ENCODE data around the gene FTH1.

The FTH1 gene

DNA sequence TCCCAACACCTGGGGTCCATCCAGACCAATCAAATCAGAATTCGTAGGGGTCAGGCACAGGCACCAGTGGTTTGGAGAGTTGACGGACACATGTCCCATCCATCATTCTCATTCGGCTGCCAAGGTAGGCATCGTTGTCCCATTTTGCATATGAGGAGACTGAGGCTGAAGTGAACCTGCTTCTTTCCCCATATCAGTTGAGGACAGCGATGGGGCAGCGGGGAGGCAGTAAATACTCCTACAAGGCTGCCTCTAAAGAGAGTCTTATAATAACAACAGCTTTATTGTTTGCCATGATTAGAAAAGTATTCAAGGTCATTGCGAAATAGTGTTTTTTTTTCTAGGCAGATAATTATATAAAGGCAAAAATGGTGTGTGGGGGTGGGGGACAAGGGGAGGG lies 18.9 kb downstream of the FTH1 start:
- Histone ChIP-seq H3K27me3 (ENCODE audit: control insufficient read depth, insufficient read depth, low read length, poor library complexity, severe bottlenecking) (no peaks in the 10 kb centered on the region), H3K36me3 (ENCODE audit: control insufficient read depth, insufficient read depth, low read length) (no peaks in the 10 kb centered on the region), H3K9me3 (ENCODE audit: control insufficient read depth, low read length) (no peaks in the 10 kb centered on the region), H3K27ac (ENCODE audit: insufficient read depth, low read depth, low read length, poor library complexity, severe bottlenecking) (no peak overlapping the region), H3K4me1 (ENCODE audit: control insufficient read depth, insufficient read depth, low read length) (peaks cover 3% of the 10 kb centered on the region), H3K4me3 (ENCODE audit: insufficient read depth, low read depth, low read length) (no peak overlapping the region)
- 91 to 96% methylated on average over 7 of the region's 7 CpGs for WGBS, 2 experiments

DNA sequence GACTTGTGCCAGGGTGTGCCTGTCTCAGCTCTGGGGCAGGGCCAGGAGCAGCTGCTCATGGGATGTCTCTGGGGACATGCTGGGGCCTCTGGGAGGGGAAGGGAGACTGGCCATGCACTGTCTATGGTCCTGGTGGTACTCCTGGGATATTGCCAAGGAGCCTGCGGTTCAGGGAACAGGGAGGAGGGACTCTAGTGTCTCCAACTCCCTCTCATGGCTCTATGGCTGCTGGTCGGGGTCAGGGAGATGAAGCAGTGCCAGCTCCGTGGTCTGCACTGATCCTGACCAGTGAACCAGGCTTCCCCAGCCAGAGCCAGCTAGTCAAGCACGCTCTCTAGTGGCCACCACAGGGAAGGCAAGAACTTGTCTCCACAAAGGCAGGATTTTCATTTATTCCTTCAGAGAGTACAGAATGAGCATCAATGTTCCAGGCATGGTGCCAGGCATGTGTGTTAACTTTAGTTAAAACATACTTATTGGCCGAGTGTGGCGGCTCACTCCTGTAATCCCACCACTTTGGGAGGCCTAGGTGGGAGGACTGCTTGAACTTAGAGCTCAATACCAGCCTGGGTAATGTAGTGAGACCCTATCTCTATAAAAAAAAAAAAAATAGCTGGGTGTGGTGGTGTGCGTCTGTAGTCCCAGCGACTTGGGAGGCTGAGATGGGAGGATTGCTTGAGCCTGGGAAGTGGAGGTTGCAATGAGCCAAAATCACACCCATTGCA lies 19.8 kb downstream of the FTH1 start:
- Histone ChIP-seq H3K9me3 (ENCODE audit: control insufficient read depth, low read length) (peaks cover 2% of the 10 kb centered on the region), H3K27me3 (ENCODE audit: control insufficient read depth, insufficient read depth, low read length, poor library complexity, severe bottlenecking) (no peaks in the 10 kb centered on the region), H3K4me3 (ENCODE audit: insufficient read depth, low read depth, low read length) (no peak overlapping the region), H3K4me1 (ENCODE audit: control insufficient read depth, insufficient read depth, low read length) (peaks cover 3% of the 10 kb centered on the region), H3K27ac (ENCODE audit: insufficient read depth, low read depth, low read length, poor library complexity, severe bottlenecking) (no peak overlapping the region), H3K36me3 (ENCODE audit: control insufficient read depth, insufficient read depth, low read length) (no peaks in the 10 kb centered on the region)
- 14% methylated on average over 8 of the region's 8 CpGs for WGBS, 2 experiments

DNA sequence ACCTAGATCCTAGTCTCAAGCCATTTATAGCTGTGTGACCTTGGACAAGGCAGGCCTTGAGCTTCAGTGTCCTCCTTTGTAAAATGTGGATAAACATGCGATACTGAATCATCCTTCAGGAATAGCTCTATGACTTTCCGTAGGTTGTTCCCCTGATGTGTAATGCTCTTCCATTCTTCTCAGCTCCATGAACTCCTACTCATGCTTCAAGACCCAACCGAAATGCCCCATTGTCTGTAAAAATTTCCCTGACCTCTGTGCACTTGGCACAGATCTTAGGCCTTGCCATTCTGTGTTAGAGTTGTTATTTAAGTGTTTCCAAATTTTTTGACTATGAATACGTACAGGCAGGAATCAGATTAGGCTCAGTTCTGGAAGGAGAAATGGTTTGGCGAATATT lies 20.5 kb downstream of the FTH1 start:
- 93 to 95% methylated on average over 5 of the region's 5 CpGs for WGBS, 2 experiments
- H3K9me3 ChIP-seq (ENCODE audit: control insufficient read depth, low read length) = peaks cover 2% of the 10 kb centered on the region
- no peak overlapping the region for H3K27ac ChIP-seq (ENCODE audit: insufficient read depth, low read depth, low read length, poor library complexity, severe bottlenecking)
- H3K4me3 ChIP-seq (ENCODE audit: insufficient read depth, low read depth, low read length) = no peak overlapping the region
- H3K27me3 ChIP-seq (ENCODE audit: control insufficient read depth, insufficient read depth, low read length, poor library complexity, severe bottlenecking) = no peaks in the 10 kb centered on the region
- no peaks in the 10 kb centered on the region for H3K36me3 ChIP-seq (ENCODE audit: control insufficient read depth, insufficient read depth, low read length)
- peaks cover 3% of the 10 kb centered on the region for H3K4me1 ChIP-seq (ENCODE audit: control insufficient read depth, insufficient read depth, low read length)

DNA sequence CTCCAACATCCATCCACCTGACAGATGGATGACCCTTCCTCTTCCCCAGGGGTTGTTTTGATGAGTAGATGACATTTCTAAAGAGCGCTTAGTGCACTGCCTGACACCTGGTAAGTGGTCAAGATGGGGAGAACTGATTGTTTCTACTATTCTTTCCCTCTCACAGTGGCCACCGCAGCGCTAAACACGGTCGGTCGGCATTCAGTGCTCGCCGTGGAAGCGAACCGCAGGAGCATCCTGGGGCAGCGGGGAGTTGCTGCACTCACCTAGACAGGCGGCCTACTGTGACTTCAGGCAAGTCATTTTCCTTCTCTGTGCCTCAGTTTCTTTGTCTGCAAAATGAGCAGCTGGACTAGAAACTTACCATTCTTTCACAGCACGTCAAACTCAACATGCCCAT lies 22.2 kb downstream of the FTH1 start:
- H3K27ac ChIP-seq (ENCODE audit: insufficient read depth, low read depth, low read length, poor library complexity, severe bottlenecking) = no peak overlapping the region
- WGBS, 2 experiments = 87 to 89% methylated on average over 13 of the region's 13 CpGs

DNA sequence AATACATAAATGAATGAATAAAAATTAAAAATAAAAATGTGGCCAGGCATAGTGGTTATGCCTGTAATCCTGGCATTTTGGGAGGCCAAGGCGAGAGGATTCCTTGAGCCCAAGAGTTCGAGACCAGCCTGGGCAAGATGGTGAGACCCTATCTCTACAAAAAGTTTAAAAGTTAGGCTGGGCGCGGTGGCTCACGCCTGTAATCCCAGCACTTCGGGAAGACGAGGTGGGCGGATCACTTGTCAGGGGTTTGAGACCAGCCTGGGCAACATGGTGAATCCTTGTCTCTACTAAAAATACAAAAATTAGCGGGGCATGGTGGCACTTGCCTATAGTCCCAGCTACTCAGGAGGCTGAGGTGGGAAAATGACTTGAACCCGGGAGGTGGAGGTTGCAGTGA lies 27.0 kb downstream of the FTH1 start:
- Histone ChIP-seq H3K4me3 (ENCODE audit: insufficient read depth, low read depth, low read length) (no peak overlapping the region), H3K36me3 (ENCODE audit: control insufficient read depth, insufficient read depth, low read length) (no peaks in the 10 kb centered on the region), H3K9me3 (ENCODE audit: control insufficient read depth, low read length) (peaks cover 2% of the 10 kb centered on the region), H3K27me3 (ENCODE audit: control insufficient read depth, insufficient read depth, low read length, poor library complexity, severe bottlenecking) (no peaks in the 10 kb centered on the region), H3K27ac (ENCODE audit: insufficient read depth, low read depth, low read length, poor library complexity, severe bottlenecking) (no peak overlapping the region), H3K4me1 (ENCODE audit: control insufficient read depth, insufficient read depth, low read length) (no peaks in the 10 kb centered on the region)
- 90 to 92% methylated on average over 10 of the region's 10 CpGs for WGBS, 2 experiments

More for the DNA sequence above, 22.2 kb downstream of the FTH1 start:
- H3K9me3 ChIP-seq (ENCODE audit: control insufficient read depth, low read length) = peaks cover 2% of the 10 kb centered on the region
- H3K4me1 ChIP-seq (ENCODE audit: control insufficient read depth, insufficient read depth, low read length) = peaks cover 3% of the 10 kb centered on the region
- no peaks in the 10 kb centered on the region for H3K27me3 ChIP-seq (ENCODE audit: control insufficient read depth, insufficient read depth, low read length, poor library complexity, severe bottlenecking)
- H3K36me3 ChIP-seq (ENCODE audit: control insufficient read depth, insufficient read depth, low read length) = no peaks in the 10 kb centered on the region
- no peak overlapping the region for H3K4me3 ChIP-seq (ENCODE audit: insufficient read depth, low read depth, low read length)

GRCh38 chr11:61935861-61936260 lies 31.6 kb downstream of the FTH1 start:
- Histone ChIP-seq H3K36me3 (ENCODE audit: control insufficient read depth, insufficient read depth, low read length) (no peaks in the 10 kb centered on the region), H3K4me3 (ENCODE audit: insufficient read depth, low read depth, low read length) (no peak overlapping the region)
- WGBS, 2 experiments = 82 to 86% methylated on average over 2 of the region's 2 CpGs

GRCh38 chr11:61930933-61931332 lies 36.5 kb downstream of the FTH1 start:
- 94% methylated on average over 3 of the region's 3 CpGs for WGBS, 2 experiments
- no peaks in the 10 kb centered on the region for H3K27me3 ChIP-seq (ENCODE audit: control insufficient read depth, insufficient read depth, low read length, poor library complexity, severe bottlenecking)
- no peak overlapping the region for H3K4me3 ChIP-seq (ENCODE audit: insufficient read depth, low read depth, low read length)
- no peaks in the 10 kb centered on the region for H3K36me3 ChIP-seq (ENCODE audit: control insufficient read depth, insufficient read depth, low read length)
- H3K27ac ChIP-seq (ENCODE audit: insufficient read depth, low read depth, low read length, poor library complexity, severe bottlenecking) = no peak overlapping the region
- H3K9me3 ChIP-seq (ENCODE audit: control insufficient read depth, low read length) = peaks cover 3% of the 10 kb centered on the region
- H3K4me1 ChIP-seq (ENCODE audit: control insufficient read depth, insufficient read depth, low read length) = no peaks in the 10 kb centered on the region

More at GRCh38 chr11:61935861-61936260, 31.6 kb downstream of the FTH1 start:
- H3K4me1 ChIP-seq (ENCODE audit: control insufficient read depth, insufficient read depth, low read length) = no peaks in the 10 kb centered on the region
- peaks cover 3% of the 10 kb centered on the region for H3K9me3 ChIP-seq (ENCODE audit: control insufficient read depth, low read length)
- no peak overlapping the region for H3K27ac ChIP-seq (ENCODE audit: insufficient read depth, low read depth, low read length, poor library complexity, severe bottlenecking)
- no peaks in the 10 kb centered on the region for H3K27me3 ChIP-seq (ENCODE audit: control insufficient read depth, insufficient read depth, low read length, poor library complexity, severe bottlenecking)

GRCh38 chr11:61928606-61929005 lies 38.8 kb downstream of the FTH1 start:
- no peak overlapping the region for H3K27ac ChIP-seq (ENCODE audit: insufficient read depth, low read depth, low read length, poor library complexity, severe bottlenecking)
- peaks cover 5% of the 10 kb centered on the region for H3K4me1 ChIP-seq (ENCODE audit: control insufficient read depth, insufficient read depth, low read length)
- no peaks in the 10 kb centered on the region for H3K27me3 ChIP-seq (ENCODE audit: control insufficient read depth, insufficient read depth, low read length, poor library complexity, severe bottlenecking)
- H3K36me3 ChIP-seq (ENCODE audit: control insufficient read depth, insufficient read depth, low read length) = no peaks in the 10 kb centered on the region
- peaks cover 3% of the 10 kb centered on the region for H3K9me3 ChIP-seq (ENCODE audit: control insufficient read depth, low read length)
- no peak overlapping the region for H3K4me3 ChIP-seq (ENCODE audit: insufficient read depth, low read depth, low read length)

GRCh38 chr11:61927501-61927900 lies 39.9 kb downstream of the FTH1 start:
- H3K27ac ChIP-seq (ENCODE audit: insufficient read depth, low read depth, low read length, poor library complexity, severe bottlenecking) = no peak overlapping the region
- H3K27me3 ChIP-seq (ENCODE audit: control insufficient read depth, insufficient read depth, low read length, poor library complexity, severe bottlenecking) = no peaks in the 10 kb centered on the region
- peaks cover 16% of the 10 kb centered on the region for H3K4me1 ChIP-seq (ENCODE audit: control insufficient read depth, insufficient read depth, low read length)
- H3K9me3 ChIP-seq (ENCODE audit: control insufficient read depth, low read length) = no peaks in the 10 kb centered on the region
- 79 to 96% methylated on average over 1 of the region's 1 CpG for WGBS, 2 experiments
- no peaks in the 10 kb centered on the region for H3K36me3 ChIP-seq (ENCODE audit: control insufficient read depth, insufficient read depth, low read length)
- no peak overlapping the region for H3K4me3 ChIP-seq (ENCODE audit: insufficient read depth, low read depth, low read length)

GRCh38 chr11:61926235-61926634 lies 41.2 kb downstream of the FTH1 start:
- Histone ChIP-seq H3K4me1 (ENCODE audit: control insufficient read depth, insufficient read depth, low read length) (peaks cover 17% of the 10 kb centered on the region), H3K27me3 (ENCODE audit: control insufficient read depth, insufficient read depth, low read length, poor library complexity, severe bottlenecking) (no peaks in the 10 kb centered on the region), H3K9me3 (ENCODE audit: control insufficient read depth, low read length) (no peaks in the 10 kb centered on the region), H3K4me3 (ENCODE audit: insufficient read depth, low read depth, low read length) (no peak overlapping the region), H3K36me3 (ENCODE audit: control insufficient read depth, insufficient read depth, low read length) (no peaks in the 10 kb centered on the region), H3K27ac (ENCODE audit: insufficient read depth, low read depth, low read length, poor library complexity, severe bottlenecking) (no peak overlapping the region)
- WGBS, 2 experiments = 89 to 95% methylated on average over 3 of the region's 3 CpGs

All from ectodermal cell (in vitro differentiated cells).